ENCODE data around the gene DDX47.
"Not testable (repeated sequence)": the region's sequence is repeated elsewhere in the genome, so short reads cannot be mapped to it uniquely, and the experiment has no call there.

DDX47 gene

GRCh38 chr12:12839873-12840579 is 26.9 kb downstream of the DDX47 start:
- no peaks in the 10 kb centered on the region for H3K9me3 ChIP-seq (ENCODE audit: insufficient read depth, low read length)
- H3K36me3 ChIP-seq (ENCODE audit: low read length), result no peaks in the 10 kb centered on the region
- no peak overlapping the region for H3K4me3 ChIP-seq (ENCODE audit: insufficient read depth, low read length, poor library complexity, severe bottlenecking)
- no peak overlapping the region for H3K9ac ChIP-seq (ENCODE audit: low read length)
- H3K79me2 ChIP-seq (ENCODE audit: insufficient read depth, low read length), result no peaks in the 10 kb centered on the region
- no peaks in the 10 kb centered on the region for H3F3A ChIP-seq (ENCODE audit: insufficient read depth)
- TF ChIP-seq EZH2phosphoT487 (conservative IDR thresholded peaks at IDR 0.05; ENCODE audit: low read length) (no peak), CTCF (IDR thresholded peaks at IDR 0.05; ENCODE audit: insufficient read depth, low read length, poor library complexity, severe bottlenecking) (no peak)
- H3K27ac ChIP-seq (ENCODE audit: low read depth, low read length), result no peak overlapping the region
- H4K20me1 ChIP-seq (ENCODE audit: low read depth, low read length), result no peaks in the 10 kb centered on the region
- no peaks in the 10 kb centered on the region for H3K27me3 ChIP-seq (ENCODE audit: low read length)
- no peak overlapping the region for H3K4me2 ChIP-seq (ENCODE audit: low read depth, low read length, poor library complexity, severe bottlenecking)
- H3K9me2 ChIP-seq (replicated peaks; ENCODE audit: insufficient read depth, low read length), result no peaks in the 10 kb centered on the region
- H2AFZ ChIP-seq (ENCODE audit: low read depth, low read length, severe bottlenecking), result no peak overlapping the region

GRCh38 chr12:12840580-12840899 is 27.4 kb downstream of the DDX47 start:
- H3K4me2 ChIP-seq (ENCODE audit: low read depth, low read length, poor library complexity, severe bottlenecking), result no peak overlapping the region

GRCh38 chr12:12841428-12841827 is 28.3 kb downstream of the DDX47 start:
- not testable (repeated sequence) for H3K36me3 ChIP-seq (ENCODE audit: low read length); H3K4me2 ChIP-seq (ENCODE audit: low read depth, low read length, poor library complexity, severe bottlenecking); H3K9ac ChIP-seq (ENCODE audit: low read length); H3K27ac ChIP-seq (ENCODE audit: low read depth, low read length); H3K27me3 ChIP-seq (ENCODE audit: low read length); H3K9me2 ChIP-seq (replicated peaks; ENCODE audit: insufficient read depth, low read length); H3K79me2 ChIP-seq (ENCODE audit: insufficient read depth, low read length); H3F3A ChIP-seq (ENCODE audit: insufficient read depth); H2AFZ ChIP-seq (ENCODE audit: low read depth, low read length, severe bottlenecking); H3K4me3 ChIP-seq (ENCODE audit: insufficient read depth, low read length, poor library complexity, severe bottlenecking); H3K9me3 ChIP-seq (ENCODE audit: insufficient read depth, low read length); H4K20me1 ChIP-seq (ENCODE audit: low read depth, low read length)

More at GRCh38 chr12:12840580-12840899, 27.4 kb downstream of the DDX47 start:
- H3K27ac ChIP-seq (ENCODE audit: low read depth, low read length), result no peak overlapping the region
- H3K27me3 ChIP-seq (ENCODE audit: low read length), result no peaks in the 10 kb centered on the region
- no peak overlapping the region for H3K9ac ChIP-seq (ENCODE audit: low read length)
- H4K20me1 ChIP-seq (ENCODE audit: low read depth, low read length), result no peaks in the 10 kb centered on the region
- H3F3A ChIP-seq (ENCODE audit: insufficient read depth), result no peaks in the 10 kb centered on the region
- H3K9me3 ChIP-seq (ENCODE audit: insufficient read depth, low read length), result no peaks in the 10 kb centered on the region
- no peak overlapping the region for H2AFZ ChIP-seq (ENCODE audit: low read depth, low read length, severe bottlenecking)
- TF ChIP-seq CTCF (IDR thresholded peaks at IDR 0.05; ENCODE audit: insufficient read depth, low read length, poor library complexity, severe bottlenecking) (no peak), EZH2phosphoT487 (conservative IDR thresholded peaks at IDR 0.05; ENCODE audit: low read length) (no peak)
- no peaks in the 10 kb centered on the region for H3K9me2 ChIP-seq (replicated peaks; ENCODE audit: insufficient read depth, low read length)
- no peaks in the 10 kb centered on the region for H3K79me2 ChIP-seq (ENCODE audit: insufficient read depth, low read length)
- H3K36me3 ChIP-seq (ENCODE audit: low read length), result no peaks in the 10 kb centered on the region
- no peak overlapping the region for H3K4me3 ChIP-seq (ENCODE audit: insufficient read depth, low read length, poor library complexity, severe bottlenecking)

GRCh38 chr12:12845794-12846243 is 32.7 kb downstream of the DDX47 start:
- H4K20me1 ChIP-seq (ENCODE audit: low read depth, low read length), result no peaks in the 10 kb centered on the region
- H3K9me2 ChIP-seq (replicated peaks; ENCODE audit: insufficient read depth, low read length), result no peaks in the 10 kb centered on the region
- H3K9ac ChIP-seq (ENCODE audit: low read length), result no peak overlapping the region
- no peaks in the 10 kb centered on the region for H3K36me3 ChIP-seq (ENCODE audit: low read length)
- no peaks in the 10 kb centered on the region for H3K9me3 ChIP-seq (ENCODE audit: insufficient read depth, low read length)
- H3K4me3 ChIP-seq (ENCODE audit: insufficient read depth, low read length, poor library complexity, severe bottlenecking), result no peak overlapping the region
- TF ChIP-seq EZH2phosphoT487 (conservative IDR thresholded peaks at IDR 0.05; ENCODE audit: low read length) (no peak), CTCF (IDR thresholded peaks at IDR 0.05; ENCODE audit: insufficient read depth, low read length, poor library complexity, severe bottlenecking) (no peak)
- no peaks in the 10 kb centered on the region for H3F3A ChIP-seq (ENCODE audit: insufficient read depth)
- H2AFZ ChIP-seq (ENCODE audit: low read depth, low read length, severe bottlenecking), result no peak overlapping the region
- H3K4me2 ChIP-seq (ENCODE audit: low read depth, low read length, poor library complexity, severe bottlenecking), result no peak overlapping the region
- no peak overlapping the region for H3K27ac ChIP-seq (ENCODE audit: low read depth, low read length)
- no peaks in the 10 kb centered on the region for H3K79me2 ChIP-seq (ENCODE audit: insufficient read depth, low read length)
- H3K27me3 ChIP-seq (ENCODE audit: low read length), result no peaks in the 10 kb centered on the region

- H2AFZ ChIP-seq (ENCODE audit: low read depth, low read length, severe bottlenecking); H3K9me3 ChIP-seq (ENCODE audit: insufficient read depth, low read length); H3K9me2 ChIP-seq (replicated peaks; ENCODE audit: insufficient read depth, low read length); H3K27ac ChIP-seq (ENCODE audit: low read depth, low read length); H4K20me1 ChIP-seq (ENCODE audit: low read depth, low read length); H3K79me2 ChIP-seq (ENCODE audit: insufficient read depth, low read length); H3F3A ChIP-seq (ENCODE audit: insufficient read depth); H3K36me3 ChIP-seq (ENCODE audit: low read length); H3K4me2 ChIP-seq (ENCODE audit: low read depth, low read length, poor library complexity, severe bottlenecking); H3K27me3 ChIP-seq (ENCODE audit: low read length); H3K4me3 ChIP-seq (ENCODE audit: insufficient read depth, low read length, poor library complexity, severe bottlenecking); H3K9ac ChIP-seq (ENCODE audit: low read length): not testable (repeated sequence)
Observed at GRCh38 chr12:12846780-12847179, 33.6 kb downstream of the DDX47 start.

Measured in SU-DHL-6 (cell line).